Calu3 (cell line): Measurements from ENCODE around the gene C14orf93. TPM values are rescaled to one million over a fixed set of nuclear protein-coding genes. Genes with fewer than 3 reads are reported as not detected.

ENCODE experiments used
- BruUV-seq: library from RNA; stranded (reverse); fragments of 400-500 nt; replicated peaks from 2 replicates; lab custom pipeline; 2021; lab: Mats Ljungman, UMichigan
- CTCF ChIA-PET: fragments of 300-600 bp; sonication (Branson Sonifier 250); formaldehyde crosslinking; loops from one replicate; lab custom pipeline; 2022; ENCODE audit warnings: antibody characterized with exemption; lab: Charles Lee
- DNase-seq: peaks from one replicate; pipeline ENCODE4 v3.0.0; 2022
- H3K27ac Mint-ChIP-seq: one replicate; pipeline ENCODE4 v1.8.0; 2022; ENCODE audit warnings: mixed read lengths; ENCODE audit not compliant: unreplicated experiment
- H3K27me3 Mint-ChIP-seq: one replicate; pipeline ENCODE4 v1.8.0; 2022; ENCODE audit warnings: mixed read lengths; ENCODE audit not compliant: unreplicated experiment
- H3K36me3 Mint-ChIP-seq: one replicate; pipeline ENCODE4 v1.8.0; 2022; ENCODE audit warnings: mild to moderate bottlenecking, moderate library complexity, mixed read lengths; ENCODE audit not compliant: insufficient read depth, unreplicated experiment
- H3K4me1 Mint-ChIP-seq: one replicate; pipeline ENCODE4 v1.8.0; 2022; ENCODE audit warnings: mild to moderate bottlenecking, low read depth, mixed read lengths; ENCODE audit not compliant: unreplicated experiment
- H3K4me3 Mint-ChIP-seq: one replicate; pipeline ENCODE4 v1.8.0; 2022; ENCODE audit warnings: mild to moderate bottlenecking, low read depth, moderate library complexity, mixed read lengths; ENCODE audit not compliant: unreplicated experiment
- H3K9me3 Mint-ChIP-seq: one replicate; pipeline ENCODE4 v1.8.0; 2022; ENCODE audit warnings: low read depth, mixed read lengths; ENCODE audit not compliant: unreplicated experiment
- intact Hi-C: fragments of 100-400 bp; cut with micrococcal nuclease; formaldehyde crosslinking; loops from one replicate; pipeline ENCODE4 v1.10.0; 2022; ENCODE audit not compliant: unreplicated experiment
- total RNA-seq: library from RNA; stranded (reverse); gene quantifications from 2 replicates; pipeline ENCODE4 v1.2.3, GENCODE V29; 2022
- TF ChIP-seq, protein P1 (sequence below): fragments of 200-600 bp; IDR thresholded peaks from one replicate; pipeline ENCODE4 v1.8.0; 2022; ENCODE audit warnings: antibody characterized with exemption; ENCODE audit not compliant: unreplicated experiment

C14orf93 gene
- total RNA-seq, 1 experiment from 2014 or later: 9.6 TPM

- no peak overlapping the region for H3K4me3 Mint-ChIP-seq
- H3K27ac Mint-ChIP-seq: no peak overlapping the region
- no peaks in the 10 kb centered on the region for H3K9me3 Mint-ChIP-seq
- H3K4me1 Mint-ChIP-seq: no peaks in the 10 kb centered on the region
- BruUV-seq: no TSS peak
- peaks cover 34% of the 10 kb centered on the region for H3K27me3 Mint-ChIP-seq
- CTCF ChIA-PET: interaction anchor here (1.4 kb wide), 1 partner anchor 56 kb away, joined by 4 read pairs; no protein-coding TSS in a partner anchor
- no peak for DNase-seq
- TF ChIP-seq, protein P1, sequence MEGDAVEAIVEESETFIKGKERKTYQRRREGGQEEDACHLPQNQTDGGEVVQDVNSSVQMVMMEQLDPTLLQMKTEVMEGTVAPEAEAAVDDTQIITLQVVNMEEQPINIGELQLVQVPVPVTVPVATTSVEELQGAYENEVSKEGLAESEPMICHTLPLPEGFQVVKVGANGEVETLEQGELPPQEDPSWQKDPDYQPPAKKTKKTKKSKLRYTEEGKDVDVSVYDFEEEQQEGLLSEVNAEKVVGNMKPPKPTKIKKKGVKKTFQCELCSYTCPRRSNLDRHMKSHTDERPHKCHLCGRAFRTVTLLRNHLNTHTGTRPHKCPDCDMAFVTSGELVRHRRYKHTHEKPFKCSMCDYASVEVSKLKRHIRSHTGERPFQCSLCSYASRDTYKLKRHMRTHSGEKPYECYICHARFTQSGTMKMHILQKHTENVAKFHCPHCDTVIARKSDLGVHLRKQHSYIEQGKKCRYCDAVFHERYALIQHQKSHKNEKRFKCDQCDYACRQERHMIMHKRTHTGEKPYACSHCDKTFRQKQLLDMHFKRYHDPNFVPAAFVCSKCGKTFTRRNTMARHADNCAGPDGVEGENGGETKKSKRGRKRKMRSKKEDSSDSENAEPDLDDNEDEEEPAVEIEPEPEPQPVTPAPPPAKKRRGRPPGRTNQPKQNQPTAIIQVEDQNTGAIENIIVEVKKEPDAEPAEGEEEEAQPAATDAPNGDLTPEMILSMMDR: no peak
- H3K36me3 Mint-ChIP-seq: no peaks in the 10 kb centered on the region
- intact Hi-C loops: no loop called here
Measured at GRCh38 chr14:23043145-23043544, 33.2 kb upstream of the C14orf93 start.

GRCh38 chr14:23042162-23042965 is 32.4 kb upstream of the C14orf93 start, which contains the start of gene PSMB11:
PSMB11 (plus strand) TSS chr14:23042212; CDS start chr14:23042226, 14 bp downstream.
- H3K9me3 Mint-ChIP-seq: no peaks in the 10 kb centered on the region
- intact Hi-C loops: no loop called here
- TF ChIP-seq, protein P1: no peak
- H3K27me3 Mint-ChIP-seq: peaks cover 34% of the 10 kb centered on the region
- no peaks in the 10 kb centered on the region for H3K4me1 Mint-ChIP-seq
- no peak within 1 kb of the TSS for H3K27ac Mint-ChIP-seq
- no peak for DNase-seq
- no peaks in the 10 kb centered on the region for H3K36me3 Mint-ChIP-seq
- no peak within 1 kb of the TSS for H3K4me3 Mint-ChIP-seq
- no TSS peak for BruUV-seq
- CTCF ChIA-PET: interaction anchor here (0.6 kb wide), 1 partner anchor 555 kb away, joined by 3 read pairs; no protein-coding TSS in a partner anchor

GRCh38 chr14:23041729-23042128 is 31.8 kb upstream of the C14orf93 start:
- intact Hi-C loops: no loop called here
- BruUV-seq: no TSS peak
- Mint-ChIP-seq H3K4me1 (no peaks in the 10 kb centered on the region), H3K27me3 (peaks cover 34% of the 10 kb centered on the region), H3K9me3 (no peaks in the 10 kb centered on the region), H3K4me3 (no peak overlapping the region), H3K36me3 (no peaks in the 10 kb centered on the region), H3K27ac (no peak overlapping the region)
- TF ChIP-seq, protein P1: no peak
- no peak for DNase-seq
- CTCF ChIA-PET: interaction anchor here (0.6 kb wide), 1 partner anchor 554 kb away, joined by 3 read pairs; no protein-coding TSS in a partner anchor

GRCh38 chr14:23040100-23040499 is 30.2 kb upstream of the C14orf93 start:
- Mint-ChIP-seq H3K27ac (no peak overlapping the region), H3K4me1 (no peaks in the 10 kb centered on the region), H3K9me3 (no peaks in the 10 kb centered on the region), H3K36me3 (no peaks in the 10 kb centered on the region), H3K4me3 (no peak overlapping the region), H3K27me3 (peaks cover 32% of the 10 kb centered on the region)
- intact Hi-C loops: no loop called here
- CTCF ChIA-PET: no interaction called here
- TF ChIP-seq, protein P1: no peak
- no TSS peak for BruUV-seq
- DNase-seq: no peak
